Nephron (organoid): ENCODE measurements around the gene ST8SIA3.

Experiments used
- H3K27ac Mint-ChIP-seq, 3 experiments: 2 replicates each; pipeline ENCODE4 v1.8.0; 2020; ENCODE audit warnings: mixed read lengths in 3 of 3, mild to moderate bottlenecking in 2 of 3, moderate library complexity in 1 of 3
- H3K27me3 Mint-ChIP-seq: 2 replicates; pipeline ENCODE4 v1.8.0; 2021; ENCODE audit warnings: low read depth, mild to moderate bottlenecking, moderate library complexity, mixed read lengths
- H3K36me3 Mint-ChIP-seq: 2 replicates; pipeline ENCODE4 v1.8.0; 2020; ENCODE audit warnings: low read depth, mixed read lengths
- H3K4me1 Mint-ChIP-seq: 2 replicates; pipeline ENCODE4 v1.8.0; 2020; ENCODE audit warnings: mixed read lengths
- H3K4me3 Mint-ChIP-seq, 3 experiments: 2 replicates each; pipeline ENCODE4 v1.8.0; 2020; ENCODE audit warnings: mild to moderate bottlenecking in 3 of 3, mixed read lengths in 3 of 3, moderate library complexity in 2 of 3
- H3K9me3 Mint-ChIP-seq: 2 replicates; pipeline ENCODE4 v1.8.0; 2020; ENCODE audit warnings: mixed read lengths
- CTCF ChIP-seq, 3 experiments: fragments of 200-600 bp; sonication (generic); IDR thresholded peaks; one replicate each; pipeline ENCODE4 v1.5.0; 2021; ENCODE audit warnings: antibody characterized with exemption in 3 of 3; ENCODE audit not compliant: unreplicated experiment in 3 of 3

The ST8SIA3 gene

GRCh38 chr18:57326718-57327323 is 25.5 kb upstream of the ST8SIA3 start:
- no peak overlapping the region for H3K4me3 Mint-ChIP-seq
- no peaks in the 10 kb centered on the region for H3K4me1 Mint-ChIP-seq
- H3K9me3 Mint-ChIP-seq, result no peaks in the 10 kb centered on the region
- H3K36me3 Mint-ChIP-seq, result no peaks in the 10 kb centered on the region
- TF ChIP-seq CTCF (IDR thresholded peaks at IDR 0.05; ENCODE audit: unreplicated experiment in 3 of 3), result no peak
- H3K27ac Mint-ChIP-seq, result no peak overlapping the region
- H3K27me3 Mint-ChIP-seq, result peaks cover 4% of the 10 kb centered on the region

- no peak overlapping the region for H3K4me3 Mint-ChIP-seq
- H3K27me3 Mint-ChIP-seq, result no peaks in the 10 kb centered on the region
- no peaks in the 10 kb centered on the region for H3K9me3 Mint-ChIP-seq
- H3K27ac Mint-ChIP-seq, result no peak overlapping the region
- no peaks in the 10 kb centered on the region for H3K4me1 Mint-ChIP-seq
- TF ChIP-seq CTCF (IDR thresholded peaks at IDR 0.05; ENCODE audit: unreplicated experiment in 3 of 3), result no peak
- no peaks in the 10 kb centered on the region for H3K36me3 Mint-ChIP-seq
These were observed 23.7 kb upstream of the ST8SIA3 start for GRCh38 chr18:57328665-57329064.

GRCh38 chr18:57329856-57330255 is 22.5 kb upstream of the ST8SIA3 start:
- Mint-ChIP-seq H3K9me3 (no peaks in the 10 kb centered on the region), H3K36me3 (no peaks in the 10 kb centered on the region), H3K27me3 (peaks cover 6% of the 10 kb centered on the region), H3K27ac (no peak overlapping the region), H3K4me1 (no peaks in the 10 kb centered on the region), H3K4me3 (no peak overlapping the region)
- TF ChIP-seq CTCF (IDR thresholded peaks at IDR 0.05; ENCODE audit: unreplicated experiment in 3 of 3), result no peak

GRCh38 chr18:57331718-57332117 is 20.6 kb upstream of the ST8SIA3 start:
- Mint-ChIP-seq H3K36me3 (no peaks in the 10 kb centered on the region), H3K4me1 (no peaks in the 10 kb centered on the region), H3K9me3 (no peaks in the 10 kb centered on the region), H3K27ac (no peak overlapping the region), H3K27me3 (peaks cover 15% of the 10 kb centered on the region), H3K4me3 (no peak overlapping the region)
- TF ChIP-seq CTCF (IDR thresholded peaks at IDR 0.05; ENCODE audit: unreplicated experiment in 3 of 3), result no peak

GRCh38 chr18:57333940-57334339 is 18.4 kb upstream of the ST8SIA3 start:
- Mint-ChIP-seq H3K9me3 (no peaks in the 10 kb centered on the region), H3K27me3 (peaks cover 22% of the 10 kb centered on the region), H3K36me3 (no peaks in the 10 kb centered on the region), H3K4me3 (no peak overlapping the region), H3K27ac (no peak overlapping the region), H3K4me1 (no peaks in the 10 kb centered on the region)
- no peak for TF ChIP-seq CTCF (IDR thresholded peaks at IDR 0.05; ENCODE audit: unreplicated experiment in 3 of 3)

GRCh38 chr18:57334383-57334782 is 18.0 kb upstream of the ST8SIA3 start:
- no peak for TF ChIP-seq CTCF (IDR thresholded peaks at IDR 0.05; ENCODE audit: unreplicated experiment in 3 of 3)
- Mint-ChIP-seq H3K9me3 (no peaks in the 10 kb centered on the region), H3K27me3 (peaks cover 27% of the 10 kb centered on the region), H3K27ac (no peak overlapping the region), H3K4me3 (no peak overlapping the region), H3K36me3 (no peaks in the 10 kb centered on the region), H3K4me1 (no peaks in the 10 kb centered on the region)
